Naive thymus-derived CD8-positive, alpha-beta T cell (primary cell): ENCODE measurements around the gene TRIM44. TPM values are rescaled to one million over a fixed set of nuclear protein-coding genes. Genes with fewer than 3 reads are reported as not detected.

Experiments used
- ATAC-seq, 2 donors: fragments of 150-1000 bp; cut with Tn5 transposase in 1 of 2; sonication (Bioruptor Pico), chemical (Tn5 transposase) in 1 of 2; 1 replicate in 1 of 2; 2 replicates in 1 of 2; pipeline ENCODE4 v1.10.0; 2021; ENCODE audit warnings: mild to moderate bottlenecking in 2 of 2, moderate library complexity in 2 of 2
- POLR2A ChIA-PET: fragments of 350-600 bp; sonication (Branson Sonifier 250); formaldehyde crosslinking; loops from one replicate; lab custom pipeline; 2021; ENCODE audit warnings: antibody characterized with exemption; lab: Charles Lee
- DNase-seq, 10 donors: peaks; one replicate each; pipeline versions ENCODE4 v3.0.0 to v3.0.0-alpha.2; 2020 to 2022
- H3K27ac Mint-ChIP-seq, 10 donors: one replicate each; pipeline ENCODE4 v1.8.0; 2020 to 2022; ENCODE audit warnings: mild to moderate bottlenecking in 10 of 10, mixed read lengths in 10 of 10, moderate library complexity in 4 of 10, inconsistent platforms in 1 of 10
- H3K27me3 Mint-ChIP-seq, 5 donors: one replicate each; pipeline ENCODE4 v1.8.0; 2021 to 2022; ENCODE audit warnings: mixed read lengths in 5 of 5
- H3K36me3 Mint-ChIP-seq, 3 donors: one replicate each; pipeline ENCODE4 v1.8.0; 2020 to 2022; ENCODE audit warnings: mixed read lengths in 3 of 3, mild to moderate bottlenecking in 2 of 3, inconsistent platforms in 1 of 3
- H3K4me1 Mint-ChIP-seq, 4 donors: one replicate each; pipeline ENCODE4 v1.8.0; 2021 to 2022; ENCODE audit warnings: mixed read lengths in 4 of 4
- H3K4me3 Mint-ChIP-seq, 10 donors: one replicate each; pipeline ENCODE4 v1.8.0; 2020 to 2022; ENCODE audit warnings: mild to moderate bottlenecking in 10 of 10, mixed read lengths in 10 of 10, moderate library complexity in 6 of 10, inconsistent platforms in 1 of 10
- H3K9me3 Mint-ChIP-seq, 9 donors: one replicate each; pipeline ENCODE4 v1.8.0; 2020 to 2022; ENCODE audit warnings: mixed read lengths in 9 of 9, mild to moderate bottlenecking in 3 of 9, inconsistent platforms in 1 of 9, moderate library complexity in 1 of 9
- polyA plus RNA-seq, 3 donors: library from polyadenylated mRNA; unstranded; fragments of 300-500 nt; fragmentation: Illumina TruSeq; gene quantifications; one replicate each; pipeline ENCODE4 v1.2.3, GENCODE V29; 2021
- total RNA-seq, 8 experiments: library from RNA in 2 of 8; stranded (reverse) in 2 of 8; gene quantifications; one replicate each; pipeline ENCODE4 v1.2.3 and lab custom pipeline; 2021 to 2026

The TRIM44 gene
- total and polyA plus RNA-seq, 5 experiments from 2014 or later, result 49.5 to 73.4 (median 59.4) TPM

DNA sequence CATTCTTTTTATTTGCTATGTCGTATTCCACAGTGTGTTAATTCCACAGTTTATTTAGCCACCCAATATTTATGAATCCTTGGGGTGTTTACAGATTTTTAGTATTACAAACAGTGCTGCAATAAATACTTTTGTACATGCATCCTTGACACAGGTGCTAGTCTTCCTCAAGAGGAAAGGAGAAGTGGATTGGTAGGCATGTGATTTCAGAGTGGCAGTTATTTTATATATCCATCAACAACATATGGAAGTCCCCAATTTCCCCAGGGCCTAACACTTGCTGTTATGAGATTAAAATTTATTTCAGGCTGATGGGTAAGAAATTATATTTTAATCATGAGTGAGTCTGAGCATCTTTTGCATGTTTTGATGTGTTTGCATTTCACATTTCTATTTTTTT is 17.9 kb downstream of the TRIM44 start:
- POLR2A ChIA-PET, result no interaction called here
- no peak for DNase-seq
- no peak for ATAC-seq

GRCh38 chr11:35681163-35681767 is 18.7 kb downstream of the TRIM44 start:
- DNase-seq, result no peak
- no peak for ATAC-seq
- POLR2A ChIA-PET, result no interaction called here
- peaks cover 26 to 71% (median 68%) of the 10 kb centered on the region in 4 donors for H3K4me1 Mint-ChIP-seq
- H3K36me3 Mint-ChIP-seq, result peaks cover 5 to 31% (median 29%) of the 10 kb centered on the region in 3 donors
- H3K9me3 Mint-ChIP-seq, result no peaks in the 10 kb centered on the region
- peak overlapping the region in 2 of 10 donors; percentile 14 to 34 for H3K4me3 Mint-ChIP-seq
- peak overlapping the region in 3 of 10 donors; percentile 5 to 69 (median 27) for H3K27ac Mint-ChIP-seq
- H3K27me3 Mint-ChIP-seq, result no peaks in the 10 kb centered on the region

More for the DNA sequence above, 17.9 kb downstream of the TRIM44 start:
- Mint-ChIP-seq H3K9me3 (no peaks in the 10 kb centered on the region), H3K36me3 (peaks cover 5 to 23% (median 22%) of the 10 kb centered on the region in 3 donors), H3K4me1 (peaks cover 30 to 78% (median 75%) of the 10 kb centered on the region in 4 donors), H3K27ac (peak overlapping the region in 1 of 10 donors; percentile 11), H3K4me3 (no peak overlapping the region), H3K27me3 (no peaks in the 10 kb centered on the region)

- peaks cover 13 to 42% (median 41%) of the 10 kb centered on the region in 3 donors for H3K36me3 Mint-ChIP-seq
- peak overlapping the region in 6 of 10 donors; percentile 6 to 76 (median 44) for H3K27ac Mint-ChIP-seq
- no peak for ATAC-seq
- H3K27me3 Mint-ChIP-seq, result no peaks in the 10 kb centered on the region
- no peak for DNase-seq
- no peaks in the 10 kb centered on the region for H3K9me3 Mint-ChIP-seq
- POLR2A ChIA-PET, result no interaction called here
- peaks cover 25 to 61% (median 58%) of the 10 kb centered on the region in 4 donors for H3K4me1 Mint-ChIP-seq
- peak overlapping the region in 5 of 10 donors; percentile 8 to 38 (median 14) for H3K4me3 Mint-ChIP-seq
Measured at GRCh38 chr11:35682230-35683173, 19.9 kb downstream of the TRIM44 start.

DNA sequence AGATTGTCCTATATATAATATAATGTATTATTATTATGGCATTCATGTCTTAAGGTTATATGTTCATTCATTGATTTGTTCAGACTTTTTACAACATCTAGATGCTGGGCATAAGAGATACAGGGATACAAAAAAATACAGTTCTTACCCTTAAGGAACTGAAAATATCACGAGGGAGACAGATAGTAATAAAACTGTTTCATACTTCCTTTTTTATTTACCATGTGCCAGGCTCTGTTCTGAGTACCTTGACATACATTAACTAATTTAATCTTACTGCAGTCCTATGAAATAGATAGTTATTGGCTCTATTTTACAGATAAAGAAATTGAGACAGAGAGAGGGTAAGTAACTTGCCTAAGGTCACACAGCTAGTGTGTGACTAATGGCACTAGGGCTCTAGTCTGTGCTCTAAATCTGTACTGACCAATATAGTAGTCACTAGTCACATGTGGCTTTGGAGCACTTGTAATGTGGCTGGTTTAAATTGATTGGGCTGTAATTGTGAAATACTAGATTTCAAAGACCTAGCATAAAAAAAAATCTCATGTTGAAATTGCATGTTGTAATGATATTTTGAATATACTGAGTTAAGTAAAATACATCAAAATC is 21.3 kb downstream of the TRIM44 start:
- no peak for ATAC-seq
- POLR2A ChIA-PET, result no interaction called here
- Mint-ChIP-seq H3K9me3 (no peaks in the 10 kb centered on the region), H3K27ac (no peak overlapping the region), H3K4me1 (peaks cover 21 to 57% (median 53%) of the 10 kb centered on the region in 4 donors), H3K4me3 (no peak overlapping the region), H3K36me3 (peaks cover 17 to 49% (median 48%) of the 10 kb centered on the region in 3 donors), H3K27me3 (no peaks in the 10 kb centered on the region)
- DNase-seq, result no peak

GRCh38 chr11:35688023-35688422 is 25.4 kb downstream of the TRIM44 start:
- H3K27ac Mint-ChIP-seq, result no peak overlapping the region
- H3K27me3 Mint-ChIP-seq, result no peaks in the 10 kb centered on the region
- no peak for DNase-seq
- no peaks in the 10 kb centered on the region for H3K9me3 Mint-ChIP-seq
- POLR2A ChIA-PET, result no interaction called here
- ATAC-seq, result no peak
- peaks cover 9 to 33% (median 20%) of the 10 kb centered on the region in 4 donors for H3K4me1 Mint-ChIP-seq
- no peak overlapping the region for H3K4me3 Mint-ChIP-seq
- peaks cover 23 to 78% (median 62%) of the 10 kb centered on the region in 3 donors for H3K36me3 Mint-ChIP-seq

DNA sequence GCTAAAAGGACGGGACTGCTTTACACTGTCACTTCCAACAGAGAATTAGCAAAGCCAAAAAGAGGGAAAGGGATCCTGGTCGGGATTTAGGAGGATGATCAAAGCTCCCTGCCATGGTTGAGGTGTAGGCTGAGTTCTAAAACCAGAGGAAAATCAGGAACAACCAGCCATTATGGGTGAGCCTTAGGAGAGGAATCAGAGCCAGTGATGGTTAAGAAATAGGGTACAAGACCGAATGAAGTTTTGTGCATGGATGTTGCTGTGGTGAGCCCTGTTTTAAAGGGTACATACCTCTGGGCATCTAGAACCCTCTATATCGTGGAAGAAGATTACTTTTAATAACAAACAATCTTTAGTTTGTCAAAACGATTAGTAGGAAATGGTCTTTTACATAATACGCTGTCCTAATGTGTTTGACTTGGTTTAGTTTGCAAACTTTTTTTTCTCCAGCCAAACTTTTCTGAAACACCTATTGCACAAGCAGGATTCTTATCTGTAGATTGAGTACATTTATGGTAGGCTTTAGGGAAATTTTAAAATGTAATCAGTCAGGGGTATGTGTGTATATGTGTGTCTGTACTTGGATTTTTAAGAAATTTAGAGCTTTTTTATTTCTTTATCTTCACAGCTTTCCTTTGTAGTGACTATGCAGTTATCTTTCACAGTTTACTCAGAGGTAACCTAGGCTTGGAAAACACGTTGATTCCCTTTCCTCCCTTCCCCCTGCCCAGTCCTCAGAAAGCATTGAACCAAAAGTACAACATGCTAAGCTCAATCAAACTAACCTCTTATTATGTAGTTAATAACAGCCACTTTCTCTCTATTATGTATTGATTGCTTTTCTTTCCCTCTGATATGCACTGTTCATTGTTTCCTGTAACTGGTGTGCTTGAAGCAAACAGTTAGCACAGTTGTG is 26.8 kb downstream of the TRIM44 start:
- ATAC-seq (no peak), DNase-seq (no peak)
- H3K27ac Mint-ChIP-seq, result peak overlapping the region in 5 of 10 donors; percentile 11 to 87 (median 19)
- POLR2A ChIA-PET, result no interaction called here
- H3K4me1 Mint-ChIP-seq, result peaks cover 9 to 28% (median 16%) of the 10 kb centered on the region in 4 donors
- H3K4me3 Mint-ChIP-seq, result peak overlapping the region in 1 of 10 donors; percentile 57
- peaks cover 0 to 3% (median 0%) of the 10 kb centered on the region in 9 donors for H3K9me3 Mint-ChIP-seq
- peaks cover 27 to 90% (median 75%) of the 10 kb centered on the region in 3 donors for H3K36me3 Mint-ChIP-seq
- H3K27me3 Mint-ChIP-seq, result no peaks in the 10 kb centered on the region

DNA sequence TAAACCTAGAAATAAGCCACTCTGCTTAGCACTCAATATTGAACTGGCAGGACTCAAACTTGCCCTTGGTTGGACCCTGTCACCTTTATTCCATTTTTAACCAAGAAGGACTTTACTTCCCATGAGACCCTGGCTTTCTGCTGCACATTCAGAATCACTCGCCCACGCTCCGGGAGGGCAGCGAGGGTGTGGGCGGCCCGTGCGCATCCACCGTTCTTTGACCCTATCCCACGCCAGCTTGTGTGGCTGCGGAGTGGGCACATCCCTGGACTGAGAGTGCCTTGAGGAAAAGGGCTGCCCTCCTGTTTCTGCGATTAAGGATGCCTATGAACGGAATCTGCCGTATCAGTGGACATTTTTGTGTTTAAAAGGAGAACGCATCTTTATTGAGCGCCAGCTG is 39.6 kb downstream of the TRIM44 start:
- Mint-ChIP-seq H3K9me3 (peaks cover 0 to 5% (median 0%) of the 10 kb centered on the region in 9 donors), H3K27ac (peak overlapping the region in 1 of 10 donors; percentile 54)

GRCh38 chr11:35709376-35709775 is 46.8 kb downstream of the TRIM44 start:
- no peak for ATAC-seq
- peaks cover 8 to 31% (median 18%) of the 10 kb centered on the region in 4 donors for H3K4me1 Mint-ChIP-seq

More for the DNA sequence above, 39.6 kb downstream of the TRIM44 start:
- H3K36me3 Mint-ChIP-seq, result peaks cover 0 to 34% (median 18%) of the 10 kb centered on the region in 3 donors
- DNase-seq (no peak), ATAC-seq (no peak)
- POLR2A ChIA-PET, result no interaction called here
- H3K4me1 Mint-ChIP-seq, result peaks cover 0 to 6% (median 4%) of the 10 kb centered on the region in 4 donors
- H3K4me3 Mint-ChIP-seq, result no peak overlapping the region
- no peaks in the 10 kb centered on the region for H3K27me3 Mint-ChIP-seq

GRCh38 chr11:35711173-35711910 is 48.8 kb downstream of the TRIM44 start:
- Mint-ChIP-seq H3K4me1 (peaks cover 18 to 47% (median 36%) of the 10 kb centered on the region in 4 donors), H3K27me3 (no peaks in the 10 kb centered on the region), H3K4me3 (no peak overlapping the region), H3K36me3 (peaks cover 2 to 18% (median 13%) of the 10 kb centered on the region in 3 donors), H3K9me3 (peaks cover 4 to 18% (median 10%) of the 10 kb centered on the region in 9 donors), H3K27ac (no peak overlapping the region)
- POLR2A ChIA-PET, result no interaction called here
- ATAC-seq (no peak), DNase-seq (no peak)

More at GRCh38 chr11:35709376-35709775, 46.8 kb downstream of the TRIM44 start:
- Mint-ChIP-seq H3K9me3 (peaks cover 0 to 7% (median 0%) of the 10 kb centered on the region in 9 donors), H3K27me3 (no peaks in the 10 kb centered on the region), H3K27ac (peak overlapping the region in 2 of 10 donors; percentile 11 to 27), H3K36me3 (peaks cover 0 to 13% (median 9%) of the 10 kb centered on the region in 3 donors), H3K4me3 (no peak overlapping the region)
- POLR2A ChIA-PET, result no interaction called here
- no peak for DNase-seq

GRCh38 chr11:35711924-35712323 is 49.3 kb downstream of the TRIM44 start:
- Mint-ChIP-seq H3K9me3 (peaks cover 4 to 18% (median 10%) of the 10 kb centered on the region in 9 donors), H3K4me1 (peaks cover 23 to 52% (median 42%) of the 10 kb centered on the region in 4 donors), H3K27me3 (no peaks in the 10 kb centered on the region), H3K36me3 (peaks cover 2 to 18% (median 13%) of the 10 kb centered on the region in 3 donors), H3K4me3 (no peak overlapping the region), H3K27ac (peak overlapping the region in 1 of 10 donors; percentile 1)
- DNase-seq, result no peak
- POLR2A ChIA-PET, result no interaction called here
- ATAC-seq, result no peak

DNA sequence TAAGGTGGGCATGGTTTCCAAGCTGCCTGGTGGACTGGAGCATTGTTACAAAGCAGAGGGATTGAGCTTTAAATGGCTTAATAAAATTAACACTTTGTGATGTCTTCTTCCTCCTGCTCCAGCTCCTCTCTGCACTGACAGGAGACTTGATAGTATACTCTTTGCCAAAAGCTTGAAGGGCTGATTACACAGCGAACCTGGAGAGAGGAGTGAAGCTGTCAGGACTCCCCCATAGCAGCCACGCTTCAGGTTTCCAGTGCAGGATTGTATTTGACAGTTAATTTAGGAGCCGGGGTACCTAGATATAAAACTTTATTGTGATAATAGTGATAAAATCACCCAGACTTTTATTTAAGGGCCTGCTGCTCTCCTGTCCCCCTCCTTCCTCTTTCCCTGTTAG is 50.0 kb downstream of the TRIM44 start:
- Mint-ChIP-seq H3K4me1 (peaks cover 25 to 59% (median 48%) of the 10 kb centered on the region in 4 donors), H3K4me3 (no peak overlapping the region), H3K9me3 (peaks cover 4 to 18% (median 8%) of the 10 kb centered on the region in 9 donors), H3K27me3 (no peaks in the 10 kb centered on the region), H3K36me3 (peaks cover 2 to 21% (median 13%) of the 10 kb centered on the region in 3 donors), H3K27ac (peak overlapping the region in 1 of 10 donors; percentile 36)
- POLR2A ChIA-PET, result no interaction called here
- no peak for DNase-seq
- no peak for ATAC-seq
